UCSD-AML1 (cell line): Measurements from ENCODE around the gene SLC28A1.
"Not testable (repeated sequence)": the region's sequence is repeated elsewhere in the genome, so short reads cannot be mapped to it uniquely, and the experiment has no call there.

Experiments used
- DNase-seq: peaks from one replicate; lab custom pipeline; 2025; ENCODE audit not compliant: unreplicated experiment; lab: John Stamatoyannopoulos, UW

The SLC28A1 gene

GRCh38 chr15:84961707-84962106 lies 77.2 kb downstream of the SLC28A1 start:
- no peak for DNase-seq

- no peak for DNase-seq
Observed at GRCh38 chr15:84962955-84963354, 78.5 kb downstream of the SLC28A1 start.

GRCh38 chr15:84967380-84967779 lies 82.9 kb downstream of the SLC28A1 start:
- DNase-seq = no peak

- DNase-seq = no peak
Observed at GRCh38 chr15:84968301-84968700, 83.8 kb downstream of the SLC28A1 start.

- DNase-seq = no peak
Observed at GRCh38 chr15:84969257-84969656, 84.8 kb downstream of the SLC28A1 start.

GRCh38 chr15:84970843-84971242 lies 86.4 kb downstream of the SLC28A1 start:
- no peak for DNase-seq

- DNase-seq = no peak
Observed at GRCh38 chr15:84973492-84974460, 89.3 kb downstream of the SLC28A1 start.

- no peak for DNase-seq
Observed at GRCh38 chr15:84975871-84976351, 91.4 kb downstream of the SLC28A1 start.

GRCh38 chr15:84976746-84977345 lies 92.4 kb downstream of the SLC28A1 start:
- DNase-seq = no peak

GRCh38 chr15:84979651-84980050 lies 95.2 kb downstream of the SLC28A1 start:
- DNase-seq = no peak

- peak; percentile 87 for DNase-seq
Observed at GRCh38 chr15:84980196-84981053, 96.0 kb downstream of the SLC28A1 start.

GRCh38 chr15:84981054-84981710 lies 96.7 kb downstream of the SLC28A1 start:
- DNase-seq = peak; percentile 97

GRCh38 chr15:84981711-84982300 lies 97.3 kb downstream of the SLC28A1 start, which contains the start of gene PDE8A:
PDE8A (plus strand) TSS chr15:84981856; CDS start chr15:84982163, 307 bp downstream.
- DNase-seq = peak; percentile 63

- DNase-seq = peak; percentile 39
Observed at GRCh38 chr15:84982301-84982920, 97.9 kb downstream of the SLC28A1 start.

GRCh38 chr15:84983294-84983693 lies 98.8 kb downstream of the SLC28A1 start:
- DNase-seq = no peak

GRCh38 chr15:84983711-84984110 lies 99.2 kb downstream of the SLC28A1 start:
- DNase-seq = no peak

- DNase-seq = no peak
Observed at GRCh38 chr15:84985158-84985557, 100.7 kb downstream of the SLC28A1 start.

GRCh38 chr15:84987351-84987750 lies 102.9 kb downstream of the SLC28A1 start:
- not testable (repeated sequence) for DNase-seq

GRCh38 chr15:84987949-84988624 lies 103.6 kb downstream of the SLC28A1 start:
- no peak for DNase-seq
